Skeletal muscle cell (primary cell): Measurements from ENCODE around the gene MTCL1.

Experiments
- DNase-seq: peaks from one replicate; pipeline ENCODE4 v3.0.0-alpha.2; 2010; ENCODE audit warnings: low read depth
- H3K4me3 ChIP-seq: 2 replicates; pipeline ENCODE4 v1.5.1; 2011; ENCODE audit warnings: low read depth, mild to moderate bottlenecking, control low read depth, low read length, moderate library complexity

MTCL1 gene

GRCh38 chr18:8843005-8843404 lies 137.6 kb downstream of the MTCL1 start:
- H3K4me3 ChIP-seq, result no peak overlapping the region
- DNase-seq, result no peak

GRCh38 chr18:8844721-8845148 lies 139.4 kb downstream of the MTCL1 start:
- H3K4me3 ChIP-seq, result no peak overlapping the region
- no peak for DNase-seq

- DNase-seq, result no peak
- no peak overlapping the region for H3K4me3 ChIP-seq
These were observed 140.2 kb downstream of the MTCL1 start for GRCh38 chr18:8845506-8845905.

GRCh38 chr18:8847066-8847755 lies 141.9 kb downstream of the MTCL1 start:
- no peak overlapping the region for H3K4me3 ChIP-seq
- DNase-seq, result no peak

- no peak for DNase-seq
- H3K4me3 ChIP-seq, result no peak overlapping the region
These were observed 142.5 kb downstream of the MTCL1 start for GRCh38 chr18:8847900-8848299.

- no peak for DNase-seq
- no peak overlapping the region for H3K4me3 ChIP-seq
These were observed 143.2 kb downstream of the MTCL1 start for GRCh38 chr18:8848541-8848940.

- H3K4me3 ChIP-seq, result no peak overlapping the region
- no peak for DNase-seq
These were observed 144.3 kb downstream of the MTCL1 start for GRCh38 chr18:8849696-8850095.

GRCh38 chr18:8851659-8852058 lies 146.3 kb downstream of the MTCL1 start:
- DNase-seq, result no peak
- no peak overlapping the region for H3K4me3 ChIP-seq

- no peak for DNase-seq
- no peak overlapping the region for H3K4me3 ChIP-seq
These were observed 149.2 kb downstream of the MTCL1 start for GRCh38 chr18:8854550-8854949.

GRCh38 chr18:8854962-8855361 lies 149.6 kb downstream of the MTCL1 start:
- no peak for DNase-seq
- no peak overlapping the region for H3K4me3 ChIP-seq

- no peak overlapping the region for H3K4me3 ChIP-seq
- no peak for DNase-seq
These were observed 150.9 kb downstream of the MTCL1 start for GRCh38 chr18:8856212-8856611.

- H3K4me3 ChIP-seq, result no peak overlapping the region
- DNase-seq, result no peak
These were observed 151.5 kb downstream of the MTCL1 start for GRCh38 chr18:8856769-8857393.

GRCh38 chr18:8857806-8858205 lies 152.4 kb downstream of the MTCL1 start:
- no peak overlapping the region for H3K4me3 ChIP-seq
- no peak for DNase-seq

- no peak overlapping the region for H3K4me3 ChIP-seq
- peak; percentile 92 for DNase-seq
These were observed 153.6 kb downstream of the MTCL1 start for GRCh38 chr18:8858888-8859511.

- DNase-seq, result no peak
- H3K4me3 ChIP-seq, result no peak overlapping the region
These were observed 155.7 kb downstream of the MTCL1 start for GRCh38 chr18:8860845-8861642.

GRCh38 chr18:8863427-8863826 lies 158.1 kb downstream of the MTCL1 start:
- H3K4me3 ChIP-seq, result no peak overlapping the region
- no peak for DNase-seq

- DNase-seq, result no peak
- H3K4me3 ChIP-seq, result no peak overlapping the region
These were observed 160.6 kb downstream of the MTCL1 start for GRCh38 chr18:8865934-8866333.

GRCh38 chr18:8866679-8867078 lies 161.3 kb downstream of the MTCL1 start:
- H3K4me3 ChIP-seq, result no peak overlapping the region
- DNase-seq, result no peak

- no peak for DNase-seq
- no peak overlapping the region for H3K4me3 ChIP-seq
These were observed 162.9 kb downstream of the MTCL1 start for GRCh38 chr18:8868276-8868675.

GRCh38 chr18:8868779-8869415 lies 163.5 kb downstream of the MTCL1 start:
- no peak for DNase-seq
- H3K4me3 ChIP-seq, result no peak overlapping the region
